ENCODE results near the gene NDUFS3.
A peak's percentile ranks its signal among the peaks of the same experiment; 100 is the strongest.
"Not testable (repeated sequence)": the region's sequence is repeated elsewhere in the genome, so short reads cannot be mapped to it uniquely, and the experiment has no call there.

The NDUFS3 gene

DNA sequence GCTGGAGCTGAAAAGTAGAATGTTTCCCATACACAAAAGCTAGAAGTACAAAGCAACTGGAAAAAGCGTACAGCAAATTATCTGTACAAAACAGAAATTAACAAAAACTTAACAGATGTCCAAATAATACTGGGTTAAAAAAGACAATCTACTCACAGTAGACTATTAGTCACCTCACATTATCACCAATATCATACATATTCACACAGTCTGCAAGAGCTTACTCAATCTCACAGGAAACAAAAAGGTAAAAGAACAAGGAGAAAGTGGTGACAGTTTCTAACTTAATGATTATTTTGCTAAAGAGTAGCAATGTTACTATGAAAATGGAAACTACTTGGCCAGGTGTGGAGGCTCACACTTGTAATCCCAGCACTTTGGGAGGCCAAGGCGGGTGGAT is 37.8 kb upstream of the NDUFS3 start:
- Histone ChIP-seq H3K27ac (ENCODE audit: low read length) (no peak overlapping the region), H3K4me3 (ENCODE audit: low read depth in 1 of 2, low read length in 2 of 2) (no peak overlapping the region), H3K36me3 (ENCODE audit: control insufficient read depth in 1 of 2, insufficient read depth in 2 of 2, low read length in 2 of 2) (no peaks in the 10 kb centered on the region), H3K9me3 (ENCODE audit: control insufficient read depth in 1 of 2, low read length in 2 of 2) (no peaks in the 10 kb centered on the region), H3K4me1 (ENCODE audit: control insufficient read depth in 1 of 2, insufficient read depth in 2 of 2, low read length in 2 of 2) (peaks cover 10 to 57% of the 10 kb centered on the region in 2 donors), H3K27me3 (ENCODE audit: low read depth, low read length) (no peaks in the 10 kb centered on the region)

- no peak overlapping the region for H3K4me3 ChIP-seq (ENCODE audit: low read depth in 1 of 2, low read length in 2 of 2)
- no peak overlapping the region for H3K27ac ChIP-seq (ENCODE audit: low read length)
- H3K36me3 ChIP-seq (ENCODE audit: control insufficient read depth in 1 of 2, insufficient read depth in 2 of 2, low read length in 2 of 2) = peaks cover 0 to 2% of the 10 kb centered on the region in 2 donors
- no peaks in the 10 kb centered on the region for H3K9me3 ChIP-seq (ENCODE audit: control insufficient read depth in 1 of 2, low read length in 2 of 2)
- no peaks in the 10 kb centered on the region for H3K27me3 ChIP-seq (ENCODE audit: low read depth, low read length)
- peaks cover 4 to 31% of the 10 kb centered on the region in 2 donors for H3K4me1 ChIP-seq (ENCODE audit: control insufficient read depth in 1 of 2, insufficient read depth in 2 of 2, low read length in 2 of 2)
Measured at GRCh38 chr11:47545298-47545697, 33.6 kb upstream of the NDUFS3 start.

- not testable (repeated sequence) for H3K27ac ChIP-seq (ENCODE audit: low read length); H3K4me3 ChIP-seq (ENCODE audit: low read depth in 1 of 2, low read length in 2 of 2); H3K36me3 ChIP-seq (ENCODE audit: control insufficient read depth in 1 of 2, insufficient read depth in 2 of 2, low read length in 2 of 2); H3K9me3 ChIP-seq (ENCODE audit: control insufficient read depth in 1 of 2, low read length in 2 of 2); H3K27me3 ChIP-seq (ENCODE audit: low read depth, low read length)
- peaks cover 11 to 28% of the 10 kb centered on the region in 2 donors for H3K4me1 ChIP-seq (ENCODE audit: control insufficient read depth in 1 of 2, insufficient read depth in 2 of 2, low read length in 2 of 2)
Measured at GRCh38 chr11:47546274-47546673, 32.6 kb upstream of the NDUFS3 start.

GRCh38 chr11:47550288-47551047 is 28.4 kb upstream of the NDUFS3 start:
- Histone ChIP-seq H3K36me3 (ENCODE audit: control insufficient read depth in 1 of 2, insufficient read depth in 2 of 2, low read length in 2 of 2) (peaks cover 0 to 10% of the 10 kb centered on the region in 2 donors), H3K27me3 (ENCODE audit: low read depth, low read length) (no peaks in the 10 kb centered on the region), H3K27ac (ENCODE audit: low read length) (peak overlapping the region; percentile 96), H3K9me3 (ENCODE audit: control insufficient read depth in 1 of 2, low read length in 2 of 2) (no peaks in the 10 kb centered on the region), H3K4me1 (ENCODE audit: control insufficient read depth in 1 of 2, insufficient read depth in 2 of 2, low read length in 2 of 2) (peaks cover 14 to 24% of the 10 kb centered on the region in 2 donors), H3K4me3 (ENCODE audit: low read depth in 1 of 2, low read length in 2 of 2) (no peak overlapping the region)

- Histone ChIP-seq H3K9me3 (ENCODE audit: control insufficient read depth in 1 of 2, low read length in 2 of 2) (no peaks in the 10 kb centered on the region), H3K27ac (ENCODE audit: low read length) (peak overlapping the region; percentile 96), H3K27me3 (ENCODE audit: low read depth, low read length) (no peaks in the 10 kb centered on the region), H3K4me1 (ENCODE audit: control insufficient read depth in 1 of 2, insufficient read depth in 2 of 2, low read length in 2 of 2) (peaks cover 14 to 24% of the 10 kb centered on the region in 2 donors), H3K4me3 (ENCODE audit: low read depth in 1 of 2, low read length in 2 of 2) (peak overlapping the region; percentile 93 to 100), H3K36me3 (ENCODE audit: control insufficient read depth in 1 of 2, insufficient read depth in 2 of 2, low read length in 2 of 2) (peaks cover 0 to 10% of the 10 kb centered on the region in 2 donors)
Measured at GRCh38 chr11:47551086-47551485, 27.8 kb upstream of the NDUFS3 start.

DNA sequence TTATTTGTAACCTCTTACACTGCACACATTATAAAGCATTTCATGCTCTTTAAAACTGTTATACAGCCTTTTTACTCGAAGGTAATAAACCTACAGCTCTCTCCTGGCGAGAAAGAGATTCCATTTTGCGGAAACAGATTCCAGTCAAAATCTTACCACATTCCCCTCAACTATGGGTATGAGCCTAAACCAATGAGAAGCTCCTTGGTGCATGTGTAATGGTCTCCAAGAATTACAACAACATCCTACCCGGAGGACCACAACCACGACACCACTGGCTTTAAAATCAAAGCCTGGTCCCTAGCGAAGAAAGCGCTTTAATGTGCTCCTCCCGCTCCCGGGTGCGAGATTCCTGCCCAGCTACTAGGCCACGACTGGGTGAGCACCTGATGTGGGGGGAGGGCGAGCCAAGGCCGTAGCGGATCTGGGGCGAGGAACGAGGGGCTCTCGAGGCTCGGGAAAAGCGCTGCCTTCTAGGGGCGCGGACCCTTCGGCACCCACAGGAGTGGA is 26.8 kb upstream of the NDUFS3 start:
- peak overlapping the region; percentile 93 to 100 for H3K4me3 ChIP-seq (ENCODE audit: low read depth in 1 of 2, low read length in 2 of 2)
- peaks cover 0 to 10% of the 10 kb centered on the region in 2 donors for H3K36me3 ChIP-seq (ENCODE audit: control insufficient read depth in 1 of 2, insufficient read depth in 2 of 2, low read length in 2 of 2)
- no peaks in the 10 kb centered on the region for H3K9me3 ChIP-seq (ENCODE audit: control insufficient read depth in 1 of 2, low read length in 2 of 2)
- peaks cover 14 to 17% of the 10 kb centered on the region in 2 donors for H3K4me1 ChIP-seq (ENCODE audit: control insufficient read depth in 1 of 2, insufficient read depth in 2 of 2, low read length in 2 of 2)
- H3K27me3 ChIP-seq (ENCODE audit: low read depth, low read length) = no peaks in the 10 kb centered on the region
- H3K27ac ChIP-seq (ENCODE audit: low read length) = peak overlapping the region; percentile 96

- Histone ChIP-seq H3K27ac (ENCODE audit: low read length) (peak within 1 kb of the TSS; percentile 96), H3K27me3 (ENCODE audit: low read depth, low read length) (no peaks in the 10 kb centered on the region), H3K9me3 (ENCODE audit: control insufficient read depth in 1 of 2, low read length in 2 of 2) (no peaks in the 10 kb centered on the region), H3K4me1 (ENCODE audit: control insufficient read depth in 1 of 2, insufficient read depth in 2 of 2, low read length in 2 of 2) (peaks cover 11 to 13% of the 10 kb centered on the region in 2 donors), H3K36me3 (ENCODE audit: control insufficient read depth in 1 of 2, insufficient read depth in 2 of 2, low read length in 2 of 2) (peaks cover 0 to 10% of the 10 kb centered on the region in 2 donors), H3K4me3 (ENCODE audit: low read depth in 1 of 2, low read length in 2 of 2) (peak within 1 kb of the TSS; percentile 93 to 100)
Measured at GRCh38 chr11:47552566-47553405, 26.1 kb upstream of the NDUFS3 start, which contains the start of gene CELF1. CELF1 (minus strand) TSS chr11:47553132; CDS start chr11:47499523, 53,609 bp downstream.

DNA sequence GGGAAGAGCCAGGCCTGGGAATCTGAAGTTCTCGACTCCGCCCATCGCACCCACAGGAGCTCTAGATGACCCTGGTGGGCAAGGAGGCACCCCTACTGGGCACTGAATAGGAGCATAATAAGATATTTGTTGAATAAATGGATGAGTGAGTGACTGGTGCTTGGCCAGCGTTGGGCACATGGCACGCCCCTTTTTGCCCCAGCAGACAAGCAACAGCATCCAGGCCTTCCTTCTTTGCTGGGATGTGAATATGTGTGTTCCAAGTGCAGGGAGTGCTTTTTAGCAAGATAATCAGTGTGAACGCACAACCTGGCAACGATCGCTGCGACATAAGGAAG is 25.5 kb upstream of the NDUFS3 start:
- Histone ChIP-seq H3K4me3 (ENCODE audit: low read depth in 1 of 2, low read length in 2 of 2) (peak overlapping the region; percentile 76 to 100), H3K27ac (ENCODE audit: low read length) (peak overlapping the region; percentile 31), H3K27me3 (ENCODE audit: low read depth, low read length) (no peaks in the 10 kb centered on the region)

DNA sequence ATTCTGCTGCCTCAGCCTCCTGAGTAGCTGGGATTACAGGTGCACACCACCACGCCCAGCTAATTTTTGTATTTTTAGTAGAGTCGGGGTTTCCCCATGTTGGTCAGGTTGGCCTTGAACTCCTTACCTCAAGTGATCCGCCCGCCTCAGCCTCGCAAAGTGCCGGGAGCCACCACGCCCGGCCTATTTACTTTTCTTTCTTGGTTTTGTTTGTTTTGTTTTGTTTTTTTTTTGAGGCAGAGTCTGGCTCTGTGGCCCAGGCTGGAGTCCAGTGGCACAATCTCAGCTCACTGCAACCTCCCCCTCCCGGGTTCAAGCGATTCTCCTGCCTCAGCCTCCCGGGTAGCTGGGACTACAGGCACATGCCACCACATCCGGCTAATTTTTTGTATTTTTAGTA is 21.9 kb upstream of the NDUFS3 start:
- not testable (repeated sequence) for H3K4me1 ChIP-seq (ENCODE audit: control insufficient read depth in 1 of 2, insufficient read depth in 2 of 2, low read length in 2 of 2); H3K4me3 ChIP-seq (ENCODE audit: low read depth in 1 of 2, low read length in 2 of 2); H3K27ac ChIP-seq (ENCODE audit: low read length); H3K9me3 ChIP-seq (ENCODE audit: control insufficient read depth in 1 of 2, low read length in 2 of 2); H3K27me3 ChIP-seq (ENCODE audit: low read depth, low read length); H3K36me3 ChIP-seq (ENCODE audit: control insufficient read depth in 1 of 2, insufficient read depth in 2 of 2, low read length in 2 of 2)

More for the DNA sequence above, 25.5 kb upstream of the NDUFS3 start:
- H3K9me3 ChIP-seq (ENCODE audit: control insufficient read depth in 1 of 2, low read length in 2 of 2) = no peaks in the 10 kb centered on the region
- H3K36me3 ChIP-seq (ENCODE audit: control insufficient read depth in 1 of 2, insufficient read depth in 2 of 2, low read length in 2 of 2) = peaks cover 0 to 10% of the 10 kb centered on the region in 2 donors
- H3K4me1 ChIP-seq (ENCODE audit: control insufficient read depth in 1 of 2, insufficient read depth in 2 of 2, low read length in 2 of 2) = peaks cover 10 to 13% of the 10 kb centered on the region in 2 donors

- Histone ChIP-seq H3K4me1 (ENCODE audit: control insufficient read depth in 1 of 2, insufficient read depth in 2 of 2, low read length in 2 of 2) (no peaks in the 10 kb centered on the region), H3K36me3 (ENCODE audit: control insufficient read depth in 1 of 2, insufficient read depth in 2 of 2, low read length in 2 of 2) (no peaks in the 10 kb centered on the region), H3K9me3 (ENCODE audit: control insufficient read depth in 1 of 2, low read length in 2 of 2) (no peaks in the 10 kb centered on the region), H3K4me3 (ENCODE audit: low read depth in 1 of 2, low read length in 2 of 2) (no peak overlapping the region), H3K27me3 (ENCODE audit: low read depth, low read length) (no peaks in the 10 kb centered on the region), H3K27ac (ENCODE audit: low read length) (no peak overlapping the region)
Measured at GRCh38 chr11:47558695-47559094, 20.2 kb upstream of the NDUFS3 start.

GRCh38 chr11:47560426-47560825 is 18.4 kb upstream of the NDUFS3 start:
- Histone ChIP-seq H3K36me3 (ENCODE audit: control insufficient read depth in 1 of 2, insufficient read depth in 2 of 2, low read length in 2 of 2) (no peaks in the 10 kb centered on the region), H3K27me3 (ENCODE audit: low read depth, low read length) (no peaks in the 10 kb centered on the region), H3K4me1 (ENCODE audit: control insufficient read depth in 1 of 2, insufficient read depth in 2 of 2, low read length in 2 of 2) (peaks cover 0 to 4% of the 10 kb centered on the region in 2 donors), H3K4me3 (ENCODE audit: low read depth in 1 of 2, low read length in 2 of 2) (no peak overlapping the region), H3K27ac (ENCODE audit: low read length) (no peak overlapping the region), H3K9me3 (ENCODE audit: control insufficient read depth in 1 of 2, low read length in 2 of 2) (no peaks in the 10 kb centered on the region)

Measured in muscle layer of duodenum (tissue), 2 donors.